GM12878 (cell line): ENCODE data around the gene TPD52L2.

Experiments
- CREB1 ChIP-seq: IDR thresholded peaks from 2 replicates; pipeline ENCODE4 v1.6.1; 2012; ENCODE audit warnings: low read depth, mild to moderate bottlenecking, inconsistent platforms
- EZH2 ChIP-seq: IDR thresholded peaks from 2 replicates; pipeline ENCODE4 v1.6.1; 2012; ENCODE audit warnings: low read depth, mild to moderate bottlenecking, control low read depth, inconsistent platforms, low read length, borderline replicate concordance; ENCODE audit not compliant: control insufficient read depth
- HDAC2 ChIP-seq: fragments of 200-600 bp; sonication (generic); IDR thresholded peaks from 2 replicates; pipeline ENCODE4 v1.6.1; 2017
- LARP7 ChIP-seq: fragments of 450-650 bp; IDR thresholded peaks from 2 replicates; pipeline ENCODE4 v1.6.1; 2017; ENCODE audit warnings: mild to moderate bottlenecking
- MYC ChIP-seq: IDR thresholded peaks from 2 replicates; pipeline ENCODE4 v1.6.1; 2011; ENCODE audit warnings: mild to moderate bottlenecking, low read length, moderate library complexity, inconsistent platforms; ENCODE audit not compliant: insufficient read depth, insufficient replicate concordance, insufficient read length, severe bottlenecking
- NRF1 ChIP-seq: conservative IDR thresholded peaks from 2 replicates; pipeline ENCODE4 v1.6.1; 2011; ENCODE audit warnings: mild to moderate bottlenecking, low read depth, low read length, improper control_type of control experiment
- RAD51 ChIP-seq: fragments of 450-650 bp; IDR thresholded peaks from 2 replicates; pipeline ENCODE4 v1.6.1; 2016; ENCODE audit warnings: moderate library complexity, mild to moderate bottlenecking, inconsistent platforms
- SRF ChIP-seq, 2 experiments: IDR thresholded peaks; 2 replicates each; pipeline ENCODE4 v1.6.1; 2011; ENCODE audit warnings: low read depth in 2 of 2, low read length in 2 of 2, mild to moderate bottlenecking in 1 of 2, moderate library complexity in 1 of 2
- TAF1 ChIP-seq: IDR thresholded peaks from 2 replicates; pipeline ENCODE4 v1.6.1; 2011; ENCODE audit warnings: mild to moderate bottlenecking, low read depth, low read length, borderline replicate concordance
- TCF7 ChIP-seq: IDR thresholded peaks from 2 replicates; pipeline ENCODE4 v1.6.1; 2014; ENCODE audit warnings: antibody characterized with exemption, borderline replicate concordance
- ZNF622 ChIP-seq: fragments of 450-650 bp; IDR thresholded peaks from 2 replicates; pipeline ENCODE4 v1.6.1; 2017; ENCODE audit warnings: mild to moderate bottlenecking, inconsistent platforms
- TF ChIP-seq, protein P1 (sequence below): fragments of 450-650 bp; IDR thresholded peaks from 2 replicates; pipeline ENCODE4 v1.6.1; 2017; ENCODE audit warnings: antibody characterized with exemption, mild to moderate bottlenecking, moderate library complexity
- TF ChIP-seq, protein P2 (sequence below): IDR thresholded peaks from 2 replicates; pipeline ENCODE4 v1.6.1; 2011; ENCODE audit warnings: borderline replicate concordance, low read depth, mild to moderate bottlenecking, moderate library complexity, mixed read lengths, low read length; ENCODE audit not compliant: insufficient read depth; ENCODE audit errors: extremely low read length
- TF ChIP-seq, protein P3 (sequence below), 3 experiments: IDR thresholded peaks in 2 of 3; conservative IDR thresholded peaks in 1 of 3; 2 replicates each; pipeline ENCODE4 v1.5.1; 2011; ENCODE audit warnings: low read depth in 3 of 3, low read length in 3 of 3, mild to moderate bottlenecking in 3 of 3, control low read depth in 2 of 3, moderate library complexity in 2 of 3, inconsistent platforms in 1 of 3, mixed read lengths in 1 of 3; ENCODE audit not compliant: control insufficient read depth in 2 of 3, insufficient read depth in 1 of 3; ENCODE audit errors: extremely low read depth in 1 of 3

DNA sequence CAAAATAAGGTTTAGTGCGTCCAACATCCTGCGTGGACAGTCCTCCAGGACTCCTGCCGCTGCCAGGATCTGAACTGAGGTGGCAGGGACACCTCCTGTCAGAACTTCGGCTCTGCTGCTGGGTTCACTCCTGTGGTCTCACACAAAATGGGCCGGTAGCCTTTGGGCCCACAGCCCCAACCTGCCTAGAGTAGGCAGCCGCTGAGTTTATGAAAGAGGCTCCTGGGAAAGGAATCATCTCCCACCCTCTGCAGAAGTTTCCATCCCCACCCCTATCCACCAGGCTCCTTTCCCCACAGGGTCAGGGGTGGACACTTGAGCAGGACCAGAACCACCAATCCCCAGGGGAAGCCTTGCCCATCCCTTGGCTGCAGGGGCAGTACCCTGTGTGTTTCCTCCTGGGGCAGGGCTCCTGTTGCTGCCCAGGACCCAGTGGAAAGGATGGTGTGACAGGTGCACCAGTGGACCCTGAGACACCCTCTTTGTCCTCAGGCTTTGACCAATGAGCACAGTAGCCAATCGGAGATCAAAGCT lies 5.8 kb upstream of the TPD52L2 start:
- TF ChIP-seq LARP7, result no peak
- TF ChIP-seq, protein P1, sequence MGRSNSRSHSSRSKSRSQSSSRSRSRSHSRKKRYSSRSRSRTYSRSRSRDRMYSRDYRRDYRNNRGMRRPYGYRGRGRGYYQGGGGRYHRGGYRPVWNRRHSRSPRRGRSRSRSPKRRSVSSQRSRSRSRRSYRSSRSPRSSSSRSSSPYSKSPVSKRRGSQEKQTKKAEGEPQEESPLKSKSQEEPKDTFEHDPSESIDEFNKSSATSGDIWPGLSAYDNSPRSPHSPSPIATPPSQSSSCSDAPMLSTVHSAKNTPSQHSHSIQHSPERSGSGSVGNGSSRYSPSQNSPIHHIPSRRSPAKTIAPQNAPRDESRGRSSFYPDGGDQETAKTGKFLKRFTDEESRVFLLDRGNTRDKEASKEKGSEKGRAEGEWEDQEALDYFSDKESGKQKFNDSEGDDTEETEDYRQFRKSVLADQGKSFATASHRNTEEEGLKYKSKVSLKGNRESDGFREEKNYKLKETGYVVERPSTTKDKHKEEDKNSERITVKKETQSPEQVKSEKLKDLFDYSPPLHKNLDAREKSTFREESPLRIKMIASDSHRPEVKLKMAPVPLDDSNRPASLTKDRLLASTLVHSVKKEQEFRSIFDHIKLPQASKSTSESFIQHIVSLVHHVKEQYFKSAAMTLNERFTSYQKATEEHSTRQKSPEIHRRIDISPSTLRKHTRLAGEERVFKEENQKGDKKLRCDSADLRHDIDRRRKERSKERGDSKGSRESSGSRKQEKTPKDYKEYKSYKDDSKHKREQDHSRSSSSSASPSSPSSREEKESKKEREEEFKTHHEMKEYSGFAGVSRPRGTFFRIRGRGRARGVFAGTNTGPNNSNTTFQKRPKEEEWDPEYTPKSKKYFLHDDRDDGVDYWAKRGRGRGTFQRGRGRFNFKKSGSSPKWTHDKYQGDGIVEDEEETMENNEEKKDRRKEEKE, result no peak
- TF ChIP-seq, protein P2, sequence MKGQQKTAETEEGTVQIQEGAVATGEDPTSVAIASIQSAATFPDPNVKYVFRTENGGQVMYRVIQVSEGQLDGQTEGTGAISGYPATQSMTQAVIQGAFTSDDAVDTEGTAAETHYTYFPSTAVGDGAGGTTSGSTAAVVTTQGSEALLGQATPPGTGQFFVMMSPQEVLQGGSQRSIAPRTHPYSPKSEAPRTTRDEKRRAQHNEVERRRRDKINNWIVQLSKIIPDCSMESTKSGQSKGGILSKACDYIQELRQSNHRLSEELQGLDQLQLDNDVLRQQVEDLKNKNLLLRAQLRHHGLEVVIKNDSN, result no peak
- no peak for TF ChIP-seq TCF7
- TF ChIP-seq TAF1, result no peak
- TF ChIP-seq ZNF622, result no peak
- no peak for TF ChIP-seq HDAC2
- TF ChIP-seq EZH2, result no peak
- TF ChIP-seq, protein P3, sequence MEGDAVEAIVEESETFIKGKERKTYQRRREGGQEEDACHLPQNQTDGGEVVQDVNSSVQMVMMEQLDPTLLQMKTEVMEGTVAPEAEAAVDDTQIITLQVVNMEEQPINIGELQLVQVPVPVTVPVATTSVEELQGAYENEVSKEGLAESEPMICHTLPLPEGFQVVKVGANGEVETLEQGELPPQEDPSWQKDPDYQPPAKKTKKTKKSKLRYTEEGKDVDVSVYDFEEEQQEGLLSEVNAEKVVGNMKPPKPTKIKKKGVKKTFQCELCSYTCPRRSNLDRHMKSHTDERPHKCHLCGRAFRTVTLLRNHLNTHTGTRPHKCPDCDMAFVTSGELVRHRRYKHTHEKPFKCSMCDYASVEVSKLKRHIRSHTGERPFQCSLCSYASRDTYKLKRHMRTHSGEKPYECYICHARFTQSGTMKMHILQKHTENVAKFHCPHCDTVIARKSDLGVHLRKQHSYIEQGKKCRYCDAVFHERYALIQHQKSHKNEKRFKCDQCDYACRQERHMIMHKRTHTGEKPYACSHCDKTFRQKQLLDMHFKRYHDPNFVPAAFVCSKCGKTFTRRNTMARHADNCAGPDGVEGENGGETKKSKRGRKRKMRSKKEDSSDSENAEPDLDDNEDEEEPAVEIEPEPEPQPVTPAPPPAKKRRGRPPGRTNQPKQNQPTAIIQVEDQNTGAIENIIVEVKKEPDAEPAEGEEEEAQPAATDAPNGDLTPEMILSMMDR (IDR thresholded peaks at IDR 0.05 in 2 of 3, conservative IDR thresholded peaks at IDR 0.05 in 1 of 3; ENCODE audit: control insufficient read depth in 2 of 3, extremely low read depth in 1 of 3, insufficient read depth in 1 of 3, low read depth in 3 of 3, low read length in 3 of 3), result no peak
- TF ChIP-seq CREB1, result no peak
- no peak for TF ChIP-seq NRF1
- TF ChIP-seq MYC, result no peak
- no peak for TF ChIP-seq RAD51
- TF ChIP-seq SRF (IDR thresholded peaks at IDR 0.05; ENCODE audit: low read depth in 2 of 2, low read length in 2 of 2), result no peak
